ENCODE data around the gene PALB2.

GRCh38 chr16:23572394-23572793 is 68.7 kb downstream of the PALB2 start:
- TF ChIP-seq EZH2 (IDR thresholded peaks at IDR 0.05; ENCODE audit: borderline replicate concordance, low read length), result no peak
- TF ChIP-seq, protein P1, sequence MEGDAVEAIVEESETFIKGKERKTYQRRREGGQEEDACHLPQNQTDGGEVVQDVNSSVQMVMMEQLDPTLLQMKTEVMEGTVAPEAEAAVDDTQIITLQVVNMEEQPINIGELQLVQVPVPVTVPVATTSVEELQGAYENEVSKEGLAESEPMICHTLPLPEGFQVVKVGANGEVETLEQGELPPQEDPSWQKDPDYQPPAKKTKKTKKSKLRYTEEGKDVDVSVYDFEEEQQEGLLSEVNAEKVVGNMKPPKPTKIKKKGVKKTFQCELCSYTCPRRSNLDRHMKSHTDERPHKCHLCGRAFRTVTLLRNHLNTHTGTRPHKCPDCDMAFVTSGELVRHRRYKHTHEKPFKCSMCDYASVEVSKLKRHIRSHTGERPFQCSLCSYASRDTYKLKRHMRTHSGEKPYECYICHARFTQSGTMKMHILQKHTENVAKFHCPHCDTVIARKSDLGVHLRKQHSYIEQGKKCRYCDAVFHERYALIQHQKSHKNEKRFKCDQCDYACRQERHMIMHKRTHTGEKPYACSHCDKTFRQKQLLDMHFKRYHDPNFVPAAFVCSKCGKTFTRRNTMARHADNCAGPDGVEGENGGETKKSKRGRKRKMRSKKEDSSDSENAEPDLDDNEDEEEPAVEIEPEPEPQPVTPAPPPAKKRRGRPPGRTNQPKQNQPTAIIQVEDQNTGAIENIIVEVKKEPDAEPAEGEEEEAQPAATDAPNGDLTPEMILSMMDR (conservative IDR thresholded peaks at IDR 0.05 in 1 of 2, IDR thresholded peaks at IDR 0.05 in 1 of 2; ENCODE audit: extremely low read depth in 1 of 2, insufficient read depth in 1 of 2, low read depth in 1 of 2, low read length in 2 of 2), result no peak
